HG02610 (cell line): Measurements from ENCODE around the gene CMIP.

Experiments
- ATAC-seq: cut with Tn5 transposase; IDR thresholded peaks from one replicate; pipeline ENCODE4 v1.9.1; 2021; ENCODE audit warnings: mild to moderate bottlenecking, moderate library complexity; ENCODE audit not compliant: unreplicated experiment

CMIP gene

GRCh38 chr16:81458827-81459598 lies 14.4 kb downstream of the CMIP start:
- ATAC-seq, result no peak

GRCh38 chr16:81460075-81460474 lies 15.5 kb downstream of the CMIP start:
- ATAC-seq, result no peak

- ATAC-seq, result no peak
These were observed 16.6 kb downstream of the CMIP start for GRCh38 chr16:81461243-81461642.

GRCh38 chr16:81461766-81462165 lies 17.2 kb downstream of the CMIP start:
- ATAC-seq, result no peak

GRCh38 chr16:81462683-81463082 lies 18.1 kb downstream of the CMIP start:
- ATAC-seq, result no peak

GRCh38 chr16:81463296-81463890 lies 18.8 kb downstream of the CMIP start:
- ATAC-seq, result no peak

- no peak for ATAC-seq
These were observed 19.7 kb downstream of the CMIP start for GRCh38 chr16:81464279-81464678.

GRCh38 chr16:81465375-81465943 lies 20.9 kb downstream of the CMIP start:
- no peak for ATAC-seq

GRCh38 chr16:81466356-81466980 lies 21.9 kb downstream of the CMIP start:
- ATAC-seq, result no peak

GRCh38 chr16:81467072-81467471 lies 22.5 kb downstream of the CMIP start:
- ATAC-seq, result no peak

- no peak for ATAC-seq
These were observed 23.2 kb downstream of the CMIP start for GRCh38 chr16:81467815-81468214.

GRCh38 chr16:81468269-81468902 lies 23.8 kb downstream of the CMIP start:
- no peak for ATAC-seq

GRCh38 chr16:81469183-81469677 lies 24.6 kb downstream of the CMIP start:
- ATAC-seq, result no peak

- peak; percentile 71 for ATAC-seq
These were observed 25.3 kb downstream of the CMIP start for GRCh38 chr16:81469710-81470535.

GRCh38 chr16:81470796-81471636 lies 26.4 kb downstream of the CMIP start:
- no peak for ATAC-seq

- no peak for ATAC-seq
These were observed 27.3 kb downstream of the CMIP start for GRCh38 chr16:81471882-81472281.

- no peak for ATAC-seq
These were observed 27.8 kb downstream of the CMIP start for GRCh38 chr16:81472391-81472790.

- no peak for ATAC-seq
These were observed 28.5 kb downstream of the CMIP start for GRCh38 chr16:81473066-81473488.

GRCh38 chr16:81473558-81473957 lies 28.9 kb downstream of the CMIP start:
- no peak for ATAC-seq
